Liver (tissue), 9 donors: ENCODE measurements around the gene UBE2L3. TPM values are rescaled to one million over a fixed set of nuclear protein-coding genes. Genes with fewer than 3 reads are reported as not detected.

Experiments used
- DNase-seq: peaks from one replicate; pipeline ENCODE4 v3.0.0-alpha.2; 2017; ENCODE audit warnings: low spot score
- H3K27ac ChIP-seq, 2 donors: one replicate each; pipeline ENCODE4 v1.7.0; 2013; ENCODE audit warnings: inconsistent platforms in 2 of 2, low read length in 2 of 2, control low read depth in 1 of 2, low read depth in 1 of 2, mild to moderate bottlenecking in 1 of 2
- H3K27me3 ChIP-seq, 4 donors: one replicate each; pipeline versions ENCODE4 v1.6.1 to v1.7.0; 2013; ENCODE audit warnings: low read length in 3 of 4, inconsistent platforms in 1 of 4, mild to moderate bottlenecking in 1 of 4, moderate library complexity in 1 of 4; ENCODE audit not compliant: control insufficient read depth in 4 of 4, insufficient read depth in 4 of 4
- H3K36me3 ChIP-seq, 4 donors: one replicate each; pipeline versions ENCODE4 v1.6.1 to v1.7.0; 2013; ENCODE audit warnings: low read length in 3 of 4, mild to moderate bottlenecking in 3 of 4, low read depth in 1 of 4, moderate library complexity in 1 of 4; ENCODE audit not compliant: control insufficient read depth in 4 of 4, insufficient read depth in 3 of 4
- H3K4me1 ChIP-seq, 4 donors: one replicate each; pipeline versions ENCODE4 v1.6.1 to v1.7.0; 2013; ENCODE audit warnings: low read length in 3 of 4, mild to moderate bottlenecking in 3 of 4, moderate library complexity in 1 of 4; ENCODE audit not compliant: control insufficient read depth in 4 of 4, insufficient read depth in 4 of 4
- H3K4me3 ChIP-seq, 3 donors: one replicate each; pipeline versions ENCODE4 v1.6.1 to v1.7.0; 2013; ENCODE audit warnings: low read length in 3 of 3, control low read depth in 1 of 3, low read depth in 1 of 3, mild to moderate bottlenecking in 1 of 3
- H3K9ac ChIP-seq, 2 donors: one replicate each; pipeline ENCODE4 v1.7.0; 2013; ENCODE audit warnings: low read length in 2 of 2, mild to moderate bottlenecking in 2 of 2, moderate library complexity in 2 of 2, control low read depth in 1 of 2, low read depth in 1 of 2
- H3K9me3 ChIP-seq, 4 donors: one replicate each; pipeline versions ENCODE4 v1.6.1 to v1.7.0; 2013; ENCODE audit warnings: low read length in 3 of 4; ENCODE audit not compliant: control insufficient read depth in 4 of 4
- ATF3 ChIP-seq: IDR thresholded peaks from 2 replicates; pipeline ENCODE4 v1.6.1; 2016; ENCODE audit warnings: antibody characterized with exemption
- CTCF ChIP-seq: fragments of 150-350 bp; IDR thresholded peaks from 2 replicates; pipeline ENCODE4 v1.5.1; 2017; ENCODE audit warnings: improper control_type of control experiment, low read depth, low read length; ENCODE audit not compliant: missing input control
- EGR1 ChIP-seq, 2 donors: IDR thresholded peaks; 2 replicates each; pipeline ENCODE4 v1.6.1; 2016 to 2018; ENCODE audit warnings: antibody characterized with exemption in 2 of 2, low read depth in 2 of 2
- FOXA1 ChIP-seq: IDR thresholded peaks from 2 replicates; pipeline ENCODE4 v1.6.1; 2016; ENCODE audit warnings: antibody characterized with exemption
- FOXA2 ChIP-seq: IDR thresholded peaks from 2 replicates; pipeline ENCODE4 v1.6.1; 2016; ENCODE audit warnings: antibody characterized with exemption
- GABPA ChIP-seq, 2 donors: IDR thresholded peaks in 1 of 2; conservative IDR thresholded peaks in 1 of 2; 2 replicates each; pipeline ENCODE4 v1.6.1; 2016; ENCODE audit warnings: antibody characterized with exemption in 2 of 2, mild to moderate bottlenecking in 1 of 2, moderate library complexity in 1 of 2
- HNF4A ChIP-seq, 2 donors: conservative IDR thresholded peaks; 2 replicates each; pipeline ENCODE4 v1.6.1; 2016; ENCODE audit warnings: antibody characterized with exemption in 2 of 2, mild to moderate bottlenecking in 2 of 2
- HNF4G ChIP-seq: IDR thresholded peaks from 2 replicates; pipeline ENCODE4 v1.6.1; 2016; ENCODE audit warnings: antibody characterized with exemption
- JUND ChIP-seq, 2 donors: IDR thresholded peaks; 2 replicates each; pipeline ENCODE4 v1.6.1; 2016; ENCODE audit warnings: antibody characterized with exemption in 2 of 2
- MAX ChIP-seq: IDR thresholded peaks from 2 replicates; pipeline ENCODE4 v1.6.1; 2016; ENCODE audit warnings: antibody characterized with exemption
- NR2F2 ChIP-seq: IDR thresholded peaks from 2 replicates; pipeline ENCODE4 v1.6.1; 2016; ENCODE audit warnings: antibody characterized with exemption
- RAD21 ChIP-seq, 2 donors: IDR thresholded peaks; 2 replicates each; pipeline ENCODE4 v1.6.1; 2016; ENCODE audit warnings: antibody characterized with exemption in 2 of 2, mild to moderate bottlenecking in 2 of 2
- REST ChIP-seq: IDR thresholded peaks from 2 replicates; pipeline ENCODE4 v1.6.1; 2016; ENCODE audit warnings: antibody characterized with exemption, mild to moderate bottlenecking
- RXRA ChIP-seq, 2 donors: IDR thresholded peaks; 2 replicates each; pipeline ENCODE4 v1.6.1; 2017 to 2018; ENCODE audit warnings: antibody characterized with exemption in 2 of 2, mild to moderate bottlenecking in 1 of 2
- TAF1 ChIP-seq: conservative IDR thresholded peaks from 2 replicates; pipeline ENCODE4 v1.6.1; 2016; ENCODE audit warnings: antibody characterized with exemption, mild to moderate bottlenecking
- ZBTB33 ChIP-seq: IDR thresholded peaks from 2 replicates; pipeline ENCODE4 v1.6.1; 2016; ENCODE audit warnings: antibody characterized with exemption
- WGBS: extraction: QIAGEN DNeasy Blood & Tissue Kit; methylation state at CpG from one replicate; pipeline ENCODE4 v1.1.7; 2013; 5-methylcytosine and 5-hydroxymethylcytosine counted together
- polyA plus RNA-seq, 2 donors: library from polyadenylated mRNA; stranded (reverse) in 1 of 2; unstranded in 1 of 2; fragments of 200-250 nt in 1 of 2; fragments of >200 nt in 1 of 2; fragmentation: Nextera tagmentation in 1 of 2; extraction: Ambion mirVana in 1 of 2; gene quantifications; one replicate each; pipeline versions ENCODE4 v1.2.1 to v1.2.3, GENCODE V29; 2013 to 2015
- total RNA-seq, 2 donors: library from RNA; depleted of rRNA; stranded (reverse); fragments of >200 nt; gene quantifications; one replicate each; pipeline ENCODE4 v1.2.3, GENCODE V29; 2014
- donor health status: healthy.
- donor health status: healthy.
- donor health status: healthy.
- donor health status: healthy.
- donor health status: healthy.

UBE2L3 gene
- total and polyA plus RNA-seq, 4 donors = 14.3 to 33.4 (median 19.8) TPM

GRCh38 chr22:21589396-21589795, 21.9 kb downstream of the UBE2L3 start:
- H3K27ac ChIP-seq = no peak overlapping the region
- no peak overlapping the region for H3K4me3 ChIP-seq
- H3K36me3 ChIP-seq = peaks cover 1 to 17% (median 14%) of the 10 kb centered on the region in 4 donors
- H3K9me3 ChIP-seq = no peaks in the 10 kb centered on the region
- no peak overlapping the region for H3K9ac ChIP-seq
- no peaks in the 10 kb centered on the region for H3K27me3 ChIP-seq
- TF ChIP-seq HNF4G = no peak
- no peak for TF ChIP-seq ATF3
- no peak for TF ChIP-seq MAX
- no peak for TF ChIP-seq RAD21 (IDR thresholded peaks at IDR 0.05)
- H3K4me1 ChIP-seq = peaks cover 0 to 7% (median 1%) of the 10 kb centered on the region in 4 donors
- 92% methylated on average over 8 of the region's 8 CpGs for WGBS
- DNase-seq = no peak

- Histone ChIP-seq H3K4me1 (peaks cover 0 to 7% (median 1%) of the 10 kb centered on the region in 4 donors), H3K36me3 (peaks cover 1 to 30% (median 22%) of the 10 kb centered on the region in 4 donors)
Measured at GRCh38 chr22:21590809-21591641, 23.5 kb downstream of the UBE2L3 start.

More at GRCh38 chr22:21590809-21591641, 23.5 kb downstream of the UBE2L3 start:
- H3K27me3 ChIP-seq = no peaks in the 10 kb centered on the region
- no peak for TF ChIP-seq REST
- no peak for TF ChIP-seq ZBTB33
- no peak for TF ChIP-seq RXRA (IDR thresholded peaks at IDR 0.05)
- TF ChIP-seq TAF1 = no peak
- TF ChIP-seq MAX = no peak
- TF ChIP-seq NR2F2 = no peak
- TF ChIP-seq CTCF = no peak
- TF ChIP-seq ATF3 = no peak
- TF ChIP-seq EGR1 (IDR thresholded peaks at IDR 0.05; ENCODE audit: low read depth in 2 of 2) = no peak
- no peak for TF ChIP-seq RAD21 (IDR thresholded peaks at IDR 0.05)
- no peak for TF ChIP-seq HNF4A (conservative IDR thresholded peaks at IDR 0.05)
- no peak for TF ChIP-seq JUND (IDR thresholded peaks at IDR 0.05)
- no peak for TF ChIP-seq FOXA1
- TF ChIP-seq FOXA2 = no peak
- TF ChIP-seq HNF4G = no peak
- no peak for TF ChIP-seq GABPA (IDR thresholded peaks at IDR 0.05 in 1 of 2, conservative IDR thresholded peaks at IDR 0.05 in 1 of 2)
- H3K4me3 ChIP-seq = no peak overlapping the region
- H3K9ac ChIP-seq = no peak overlapping the region
- no peak overlapping the region for H3K27ac ChIP-seq
- no peak for DNase-seq
- H3K9me3 ChIP-seq = no peaks in the 10 kb centered on the region
- 86% methylated on average over 9 of the region's 9 CpGs for WGBS
